ENCODE measurements around the gene RPS6KA6. TPM values are rescaled to one million over a fixed set of nuclear protein-coding genes. Genes with fewer than 3 reads are reported as not detected.

Gene RPS6KA6
- total RNA-seq, 2 experiments from 2014 or later = not detected

GRCh38 chrX:84155938-84156337 lies 32.1 kb downstream of the RPS6KA6 start:
- ATAC-seq (ENCODE audit: poor library complexity) (no peak), DNase-seq (no peak)
- H3K9me3 Mint-ChIP-seq = peaks cover 2% of the 10 kb centered on the region
- no peak for TF ChIP-seq CTCF (IDR thresholded peaks at IDR 0.05)
- H3K36me3 ChIP-seq (ENCODE audit: insufficient read depth, low read length) = no peaks in the 10 kb centered on the region
- POLR2A ChIA-PET = no interaction called here
- CTCF ChIA-PET = no interaction called here
- intact Hi-C loops (cut with DNase I, micrococcal nuclease) = no loop called here
- no peaks in the 10 kb centered on the region for H3K9me3 ChIP-seq (ENCODE audit: control insufficient read depth in 1 of 2, insufficient read depth in 1 of 2, low read length in 2 of 2)
- no peak overlapping the region for H3K4me3 ChIP-seq (ENCODE audit: low read length)
- H3K27ac ChIP-seq (ENCODE audit: low read depth in 1 of 2, low read length in 2 of 2) = no peak overlapping the region
- no peak overlapping the region for H3K4me3 Mint-ChIP-seq
- no peaks in the 10 kb centered on the region for H3K36me3 Mint-ChIP-seq (ENCODE audit: low read depth)
- no peak overlapping the region for H3K27ac Mint-ChIP-seq
- H3K4me1 ChIP-seq (ENCODE audit: insufficient read depth, low read length) = no peaks in the 10 kb centered on the region
- H3K4me1 Mint-ChIP-seq (ENCODE audit: low read depth) = no peaks in the 10 kb centered on the region
- H3K27me3 Mint-ChIP-seq = no peaks in the 10 kb centered on the region
- no peaks in the 10 kb centered on the region for H3K27me3 ChIP-seq (ENCODE audit: control insufficient read depth in 1 of 2, insufficient read depth in 2 of 2, low read length in 2 of 2)

- intact Hi-C loops (cut with DNase I, micrococcal nuclease) = no loop called here
- H3K27me3 ChIP-seq (ENCODE audit: control insufficient read depth in 1 of 2, insufficient read depth in 2 of 2, low read length in 2 of 2) = no peaks in the 10 kb centered on the region
- no peak for TF ChIP-seq CTCF (IDR thresholded peaks at IDR 0.05)
- peaks cover 2% of the 10 kb centered on the region for H3K9me3 Mint-ChIP-seq
- H3K27ac ChIP-seq (ENCODE audit: low read depth in 1 of 2, low read length in 2 of 2) = no peak overlapping the region
- ChIA-PET CTCF (no interaction called here), POLR2A (no interaction called here)
- no peaks in the 10 kb centered on the region for H3K9me3 ChIP-seq (ENCODE audit: control insufficient read depth in 1 of 2, insufficient read depth in 1 of 2, low read length in 2 of 2)
- H3K4me3 Mint-ChIP-seq = no peak overlapping the region
- no peaks in the 10 kb centered on the region for H3K4me1 ChIP-seq (ENCODE audit: insufficient read depth, low read length)
- ATAC-seq (ENCODE audit: poor library complexity) = no peak
- no peak overlapping the region for H3K4me3 ChIP-seq (ENCODE audit: low read length)
- no peak for DNase-seq
- no peaks in the 10 kb centered on the region for H3K36me3 Mint-ChIP-seq (ENCODE audit: low read depth)
- no peak overlapping the region for H3K27ac Mint-ChIP-seq
- H3K27me3 Mint-ChIP-seq = no peaks in the 10 kb centered on the region
- H3K36me3 ChIP-seq (ENCODE audit: insufficient read depth, low read length) = no peaks in the 10 kb centered on the region
- H3K4me1 Mint-ChIP-seq (ENCODE audit: low read depth) = no peaks in the 10 kb centered on the region
Observed at GRCh38 chrX:84153538-84153937, 34.5 kb downstream of the RPS6KA6 start.

- POLR2A ChIA-PET = no interaction called here
- Mint-ChIP-seq H3K27ac (no peak overlapping the region), H3K4me1 (ENCODE audit: low read depth) (no peaks in the 10 kb centered on the region), H3K4me3 (no peak overlapping the region), H3K27me3 (no peaks in the 10 kb centered on the region), H3K9me3 (no peaks in the 10 kb centered on the region), H3K36me3 (ENCODE audit: low read depth) (no peaks in the 10 kb centered on the region)
- CTCF ChIA-PET = no interaction called here
- TF ChIP-seq CTCF (IDR thresholded peaks at IDR 0.05) = no peak
- no peaks in the 10 kb centered on the region for H3K4me1 ChIP-seq (ENCODE audit: insufficient read depth, low read length)
- H3K36me3 ChIP-seq (ENCODE audit: insufficient read depth, low read length) = no peaks in the 10 kb centered on the region
- H3K27ac ChIP-seq (ENCODE audit: low read depth in 1 of 2, low read length in 2 of 2) = no peak overlapping the region
- no peaks in the 10 kb centered on the region for H3K27me3 ChIP-seq (ENCODE audit: control insufficient read depth in 1 of 2, insufficient read depth in 2 of 2, low read length in 2 of 2)
- no peak overlapping the region for H3K4me3 ChIP-seq (ENCODE audit: low read length)
- no peak for DNase-seq
- no peaks in the 10 kb centered on the region for H3K9me3 ChIP-seq (ENCODE audit: control insufficient read depth in 1 of 2, insufficient read depth in 1 of 2, low read length in 2 of 2)
- intact Hi-C loops (cut with DNase I, micrococcal nuclease) = no loop called here
- no peak for ATAC-seq (ENCODE audit: poor library complexity)
Observed at GRCh38 chrX:84144991-84145390, 43.0 kb downstream of the RPS6KA6 start.
